DND-41 (cell line): Measurements from ENCODE around the gene LMOD3.

Source experiments
- ATAC-seq: fragments of 200-7000 bp; cut with Tn5 transposase; 3 replicates; pipeline ENCODE4 v1.9.1; 2021; ENCODE audit warnings: low read depth; ENCODE audit not compliant: insufficient read depth
- DNase-seq: peaks from one replicate; pipeline ENCODE4 v3.0.0-alpha.2; 2020
- H2AFZ ChIP-seq: 2 replicates; pipeline ENCODE4 v1.6.0; 2012; ENCODE audit warnings: low read depth, low read length
- H3K27ac ChIP-seq: 2 replicates; pipeline ENCODE4 v1.5.1; 2012; ENCODE audit warnings: low read length, inconsistent platforms
- H3K27me3 ChIP-seq: fragments of 200-600 bp; sonication (generic); 2 replicates; pipeline ENCODE4 v1.6.0; 2012; ENCODE audit warnings: low read length, mild to moderate bottlenecking, inconsistent platforms; ENCODE audit not compliant: insufficient read depth, poor library complexity
- H3K36me3 ChIP-seq: 2 replicates; pipeline ENCODE4 v1.5.1; 2012; ENCODE audit warnings: low read length, inconsistent platforms; ENCODE audit not compliant: insufficient read depth
- H3K4me1 ChIP-seq: 2 replicates; pipeline ENCODE4 v1.5.1; 2012; ENCODE audit warnings: mild to moderate bottlenecking, low read length; ENCODE audit not compliant: insufficient read depth
- H3K4me2 ChIP-seq: 2 replicates; pipeline ENCODE4 v1.6.0; 2012; ENCODE audit warnings: mild to moderate bottlenecking, moderate library complexity, low read length, inconsistent platforms; ENCODE audit not compliant: insufficient read depth
- H3K4me3 ChIP-seq, 2 experiments: fragments of 200-600 bp in 1 of 2; shearing (Covaris generic) in 1 of 2; 2 replicates each; pipeline ENCODE4 v1.5.1; 2012 to 2016; ENCODE audit warnings: inconsistent platforms in 2 of 2, low read length in 2 of 2, mild to moderate bottlenecking in 2 of 2, low read depth in 1 of 2, moderate library complexity in 1 of 2
- H3K79me2 ChIP-seq: 2 replicates; pipeline ENCODE4 v1.6.0; 2012; ENCODE audit warnings: low read length, inconsistent platforms; ENCODE audit not compliant: insufficient read depth
- H3K9ac ChIP-seq: 2 replicates; pipeline ENCODE4 v1.6.0; 2012; ENCODE audit warnings: low read depth, mild to moderate bottlenecking, inconsistent platforms, low read length, moderate library complexity
- H3K9me3 ChIP-seq: 2 replicates; pipeline ENCODE4 v1.5.1; 2012; ENCODE audit warnings: low read length, moderate library complexity, mild to moderate bottlenecking, inconsistent platforms; ENCODE audit not compliant: insufficient read depth, severe bottlenecking
- H4K20me1 ChIP-seq: 2 replicates; pipeline ENCODE4 v1.6.0; 2012; ENCODE audit warnings: low read length; ENCODE audit not compliant: insufficient read depth
- CTCF ChIP-seq: IDR thresholded peaks from 2 replicates; pipeline ENCODE4 v1.5.1; 2012; ENCODE audit warnings: borderline replicate concordance, low read length, moderate library complexity, mild to moderate bottlenecking; ENCODE audit not compliant: poor library complexity, severe bottlenecking; ENCODE audit errors: extremely low read depth
- EZH2 ChIP-seq: IDR thresholded peaks from 3 replicates; pipeline ENCODE4 v1.6.1; 2012; ENCODE audit warnings: borderline replicate concordance, low read depth, mild to moderate bottlenecking, moderate library complexity, low read length, inconsistent platforms; ENCODE audit not compliant: severe bottlenecking

LMOD3 gene

GRCh38 chr3:69094467-69095205 is 27.8 kb downstream of the LMOD3 start:
- Histone ChIP-seq H3K4me2 (no peak overlapping the region), H3K27me3 (no peaks in the 10 kb centered on the region), H3K27ac (no peak overlapping the region), H3K4me1 (peaks cover 44% of the 10 kb centered on the region), H2AFZ (no peak overlapping the region), H3K4me3 (no peak overlapping the region), H4K20me1 (peaks cover 3% of the 10 kb centered on the region; the same call in 1 of the 2 replicates), H3K79me2 (peaks cover 81% of the 10 kb centered on the region), H3K9me3 (no peaks in the 10 kb centered on the region), H3K36me3 (peaks cover 37% of the 10 kb centered on the region), H3K9ac (no peak overlapping the region)
- no peak for TF ChIP-seq CTCF
- TF ChIP-seq EZH2 = no peak
- ATAC-seq = no peak
- no peak for DNase-seq

- ATAC-seq (peak; percentile 94), DNase-seq (peak; percentile 50)
- Histone ChIP-seq H3K9me3 (no peaks in the 10 kb centered on the region), H3K4me1 (peaks cover 62% of the 10 kb centered on the region), H3K27ac (peak overlapping the region; percentile 88), H3K79me2 (peaks cover 89% of the 10 kb centered on the region), H3K4me3 (peak overlapping the region; percentile 2 to 50; a peak in 2 of 4 replicates), H3K36me3 (peaks cover 37% of the 10 kb centered on the region), H3K27me3 (no peaks in the 10 kb centered on the region), H2AFZ (peak overlapping the region; percentile 61), H3K9ac (peak overlapping the region; percentile 54), H3K4me2 (peak overlapping the region; percentile 64), H4K20me1 (no peaks in the 10 kb centered on the region)
- TF ChIP-seq CTCF (no peak), EZH2 (no peak)
Measured at GRCh38 chr3:69092030-69092516, 30.3 kb downstream of the LMOD3 start.

GRCh38 chr3:69091389-69092029 is 30.9 kb downstream of the LMOD3 start:
- Histone ChIP-seq H3K27ac (peak overlapping the region; percentile 88), H3K9me3 (no peaks in the 10 kb centered on the region), H3K4me1 (peaks cover 67% of the 10 kb centered on the region), H2AFZ (peak overlapping the region; percentile 71), H3K4me2 (peak overlapping the region; percentile 64), H4K20me1 (no peaks in the 10 kb centered on the region), H3K9ac (peak overlapping the region; percentile 54), H3K27me3 (no peaks in the 10 kb centered on the region), H3K79me2 (peaks cover 89% of the 10 kb centered on the region), H3K36me3 (peaks cover 36% of the 10 kb centered on the region), H3K4me3 (peak overlapping the region in 1 of 2 experiments; percentile 50; a peak in 2 of 4 replicates)
- DNase-seq (no peak), ATAC-seq (peak; percentile 28)
- TF ChIP-seq CTCF (no peak), EZH2 (no peak)
